Mesenteric fat pad (tissue), 1 donor: ENCODE measurements around the gene OVOL2. TPM values are rescaled to one million over a fixed set of nuclear protein-coding genes. Genes with fewer than 3 reads are reported as not detected.
"Not testable (repeated sequence)": the region's sequence is repeated elsewhere in the genome, so short reads cannot be mapped to it uniquely, and the experiment has no call there.

ENCODE experiments used
- DNase-seq: peaks from one replicate; pipeline ENCODE4 v3.0.0-alpha.2; 2020; ENCODE audit warnings: low spot score
- long read RNA-seq: library from polyadenylated mRNA; unstranded; transcript quantifications from one replicate; pipeline ENCODE4 v2.0.0, GENCODE V29; 2020
- total RNA-seq: library from RNA; stranded (reverse); fragmentation: NEBNext Ultra II Directional; extraction: Animal tissue kit (Norgen Biotek cat#: 25700); gene quantifications from one replicate; pipeline ENCODE4 v1.2.1, GENCODE V29; 2021
- donor health status: DM: yes; HTN: yes; CAD: no.

The OVOL2 gene
- total RNA-seq: not detected
- long read RNA-seq: 0 reads

DNA sequence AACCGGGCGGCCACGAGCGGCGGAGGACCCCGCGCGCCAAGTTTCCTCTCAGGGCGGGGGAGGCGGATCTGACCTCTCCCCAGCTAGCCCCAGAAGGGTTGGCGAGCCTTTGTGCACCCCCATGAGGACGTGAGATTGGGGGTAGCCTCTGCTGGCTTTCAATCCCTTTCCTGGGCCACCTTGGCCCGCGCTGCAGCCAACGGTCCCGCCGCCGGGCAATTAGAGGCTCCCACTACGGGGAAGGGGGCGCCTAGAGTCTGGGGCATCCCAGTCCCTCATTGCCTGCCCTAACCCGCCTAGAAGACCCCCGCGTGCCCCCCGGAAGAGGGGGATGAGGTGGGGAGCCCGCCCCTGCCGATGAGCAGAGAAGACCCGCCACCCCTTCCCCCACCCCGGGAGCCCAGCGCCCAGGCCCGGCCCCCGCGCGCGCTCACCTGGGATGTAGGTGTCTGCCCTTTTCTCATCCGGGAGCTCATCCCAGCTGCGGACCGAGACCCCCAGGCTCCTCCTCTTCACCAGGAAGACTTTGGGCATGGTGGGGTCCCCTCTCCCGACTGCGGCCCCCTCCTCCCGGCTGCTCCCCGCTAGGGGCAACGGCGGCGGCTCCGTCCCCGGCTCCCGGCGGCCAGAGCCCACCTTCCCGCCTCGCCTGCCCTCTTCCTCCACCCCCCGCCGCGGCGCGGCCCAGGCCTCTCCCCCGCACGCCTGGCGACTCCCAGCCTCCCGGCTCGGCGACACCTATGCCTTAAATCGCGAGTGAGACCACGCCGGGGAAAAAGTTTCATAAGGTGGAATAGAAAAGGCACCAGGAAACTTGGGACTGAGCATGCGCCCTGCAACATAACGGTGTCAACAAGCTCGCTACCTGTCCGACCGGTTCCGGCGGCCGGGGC, at the start of gene OVOL2:
Gene OVOL2 (minus strand): TSS at position 816 of the 893 bp plus-strand sequence. CDS start 282 bp downstream, at position 534.
- no peak for DNase-seq

DNA sequence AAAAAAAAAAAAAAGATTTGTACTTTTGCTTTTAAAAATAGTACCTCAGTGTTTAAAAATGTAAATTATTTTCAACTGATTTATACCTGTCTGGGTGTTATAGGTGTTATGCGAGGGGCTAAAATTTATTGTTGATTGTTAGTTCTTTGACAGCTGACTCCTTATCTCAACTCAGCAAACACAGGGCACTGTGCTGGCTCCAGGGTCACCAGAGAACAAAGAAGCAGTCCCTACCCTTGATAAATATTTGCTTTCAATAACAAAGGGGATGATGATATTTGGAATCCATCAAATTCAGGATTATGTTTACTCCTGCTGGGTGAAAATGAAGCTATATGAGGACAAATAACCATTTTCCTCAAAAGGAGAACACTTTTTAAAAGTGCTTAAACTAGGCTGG, 45.8 kb upstream of the OVOL2 start:
- no peak for DNase-seq

GRCh38 chr20:18101125-18101810, 43.6 kb upstream of the OVOL2 start:
- DNase-seq: no peak

DNA sequence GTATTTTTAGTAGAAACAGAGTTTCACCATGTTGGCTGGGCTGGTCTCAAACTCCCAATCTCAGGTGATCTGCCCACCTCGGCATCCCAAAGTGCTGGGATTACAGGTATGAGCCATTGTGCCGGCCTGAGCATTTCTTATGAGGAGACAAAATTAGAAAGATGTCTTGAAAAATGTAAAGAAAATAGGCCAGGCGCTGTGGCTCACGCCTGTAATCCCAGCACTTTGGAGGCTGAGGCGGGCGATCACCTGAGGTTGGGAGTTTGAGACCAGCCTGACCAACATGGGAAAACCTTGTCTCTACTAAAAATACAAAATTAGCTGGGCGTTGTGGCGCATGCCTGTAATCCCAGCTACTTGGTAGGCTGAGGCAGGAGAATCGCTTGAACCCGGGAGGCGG, 42.9 kb upstream of the OVOL2 start:
- DNase-seq: not testable (repeated sequence)

- no peak for DNase-seq
Measured at GRCh38 chr20:18094191-18094590, 36.5 kb upstream of the OVOL2 start.

DNA sequence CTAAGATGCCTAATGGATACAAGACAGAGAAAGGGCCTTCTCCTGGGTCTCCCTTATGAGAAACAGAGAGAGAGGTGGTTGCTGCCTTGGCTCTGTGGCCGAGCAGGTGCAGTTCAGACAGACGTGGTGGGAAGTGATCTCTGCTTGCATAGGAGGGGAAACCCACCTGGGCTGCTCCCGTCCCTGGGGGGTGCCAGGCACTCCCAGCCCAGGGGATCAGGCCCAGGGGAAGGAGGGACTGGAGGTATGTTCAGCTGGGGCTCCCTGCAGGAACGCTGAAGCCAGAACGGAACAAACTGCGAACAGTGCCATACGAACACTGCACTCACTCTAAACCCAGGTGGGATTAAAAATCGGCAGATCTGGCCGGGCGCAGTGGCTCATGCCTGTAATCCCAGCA, 35.7 kb upstream of the OVOL2 start:
- no peak for DNase-seq

- DNase-seq: no peak
Measured at GRCh38 chr20:18092890-18093289, 35.2 kb upstream of the OVOL2 start.

- DNase-seq: no peak
Measured at GRCh38 chr20:18091623-18092022, 33.9 kb upstream of the OVOL2 start.

DNA sequence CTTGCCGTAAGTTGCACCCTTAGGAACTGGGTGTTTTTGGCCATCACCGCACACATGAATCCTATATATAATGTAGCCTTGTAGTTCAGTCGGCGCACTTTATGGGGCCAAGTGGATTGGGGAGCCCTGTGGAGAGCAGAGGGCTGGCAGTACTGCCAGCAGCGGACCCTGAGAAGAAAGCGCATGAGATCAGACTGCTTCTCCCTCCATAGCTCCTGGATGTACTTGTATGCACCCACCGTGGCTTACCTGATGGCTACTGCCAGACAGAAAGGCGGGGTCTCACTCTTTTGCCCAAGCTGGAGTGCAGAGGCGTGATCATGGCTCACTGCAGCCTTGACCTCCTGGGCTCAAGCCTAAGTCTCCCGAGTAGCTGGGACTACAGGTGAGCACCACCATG, 32.8 kb upstream of the OVOL2 start:
- no peak for DNase-seq

GRCh38 chr20:18090044-18090443, 32.3 kb upstream of the OVOL2 start:
- DNase-seq: no peak

DNA sequence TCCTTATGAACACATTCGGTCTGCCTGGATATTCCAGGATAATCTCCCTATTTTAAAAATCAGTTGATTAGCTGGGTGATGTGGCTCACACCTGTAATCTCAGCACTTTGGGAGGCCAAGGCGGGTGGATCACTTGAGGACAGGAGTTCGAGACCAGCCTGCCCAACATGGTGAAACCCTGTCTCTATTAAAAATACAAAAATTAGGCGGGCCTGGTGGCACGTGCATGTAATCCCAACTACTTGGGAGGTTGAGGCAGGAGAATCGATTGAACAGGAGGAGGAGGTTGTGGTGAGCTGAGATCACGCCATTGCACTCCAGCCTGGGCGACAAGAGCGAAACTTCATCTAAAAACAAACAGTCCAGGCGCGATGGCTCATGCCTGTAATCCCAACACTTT, 31.1 kb upstream of the OVOL2 start:
- not testable (repeated sequence) for DNase-seq

- DNase-seq: not testable (repeated sequence)
Measured at GRCh38 chr20:18088298-18088697, 30.6 kb upstream of the OVOL2 start.

- DNase-seq: no peak
Measured at GRCh38 chr20:18087054-18087453, 29.3 kb upstream of the OVOL2 start.

GRCh38 chr20:18080836-18081235, 23.1 kb upstream of the OVOL2 start:
- not testable (repeated sequence) for DNase-seq

DNA sequence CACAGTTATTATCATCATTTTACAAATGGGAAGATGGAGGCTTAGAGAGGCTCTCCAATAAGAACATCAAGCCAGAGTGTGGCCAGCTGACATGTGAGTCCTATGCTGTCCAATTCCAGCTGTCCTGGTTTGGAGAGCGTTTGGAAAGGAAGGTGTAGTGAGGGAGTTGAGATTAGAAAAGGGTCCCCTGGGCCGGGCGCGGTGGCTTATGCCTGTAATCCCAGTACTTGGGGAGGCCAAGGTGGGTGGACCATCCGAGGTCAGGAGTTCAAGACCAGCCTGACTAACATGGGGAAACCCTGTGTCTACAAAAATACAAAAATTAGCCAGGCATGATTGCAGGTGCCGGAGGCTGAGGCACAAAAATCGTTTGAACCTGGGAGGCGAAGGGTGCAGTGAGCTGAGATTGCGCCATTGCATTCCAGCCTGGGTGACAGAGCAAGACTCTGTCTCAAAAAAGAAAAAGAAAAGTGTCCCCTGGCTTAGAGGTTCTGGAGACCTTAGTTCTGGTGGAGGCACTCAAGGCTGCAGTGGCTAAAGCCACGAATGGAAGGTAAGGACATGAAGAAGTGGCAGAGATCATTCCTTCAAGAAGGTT, 22.1 kb upstream of the OVOL2 start:
- no peak for DNase-seq

- DNase-seq: no peak
Measured at GRCh38 chr20:18077157-18077556, 19.4 kb upstream of the OVOL2 start.

GRCh38 chr20:18072532-18072931, 14.8 kb upstream of the OVOL2 start:
- no peak for DNase-seq

GRCh38 chr20:18066421-18067333, 9.0 kb upstream of the OVOL2 start:
- no peak for DNase-seq

GRCh38 chr20:18063676-18064075, 6.0 kb upstream of the OVOL2 start:
- DNase-seq: no peak

DNA sequence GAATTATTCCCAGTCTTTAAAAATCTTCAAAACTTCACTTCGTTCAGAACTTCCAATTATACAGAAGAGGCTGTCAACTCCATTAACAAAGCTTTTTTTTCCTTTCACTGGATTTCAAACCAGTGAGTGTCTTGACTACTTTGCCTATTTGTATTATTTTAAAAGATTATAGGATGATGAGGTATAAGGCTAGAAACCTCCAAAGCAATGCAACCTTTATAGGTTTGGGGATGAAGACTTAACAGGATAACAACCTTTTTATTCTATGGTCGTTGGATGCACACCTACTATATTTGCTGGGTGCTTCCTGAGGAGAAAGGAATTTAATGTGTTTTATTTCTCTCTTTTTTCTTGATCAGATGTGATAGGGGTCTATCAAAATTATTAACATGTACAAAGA, 1.9 kb upstream of the OVOL2 start:
- DNase-seq: no peak
